BE2C (cell line): Measurements from ENCODE around the gene CDH4.
"Not testable (repeated sequence)": the region's sequence is repeated elsewhere in the genome, so short reads cannot be mapped to it uniquely, and the experiment has no call there.

ENCODE experiments used
- DNase-seq: peaks from one replicate; pipeline ENCODE4 v3.0.0-alpha.2; 2020
- H3K27me3 ChIP-seq: fragments of 250-450 bp; sonication (Bioruptor Pico); 2 replicates; pipeline ENCODE4 v1.5.1; 2020; ENCODE audit warnings: mild to moderate bottlenecking
- H3K36me3 ChIP-seq: fragments of 250-450 bp; sonication (Bioruptor Pico); 2 replicates; pipeline ENCODE4 v1.5.1; 2020; ENCODE audit warnings: mild to moderate bottlenecking
- H3K4me1 ChIP-seq: fragments of 250-450 bp; sonication (Bioruptor Pico); 2 replicates; pipeline ENCODE4 v1.5.1; 2020
- H3K4me3 ChIP-seq: 2 replicates; pipeline ENCODE4 v1.5.1; 2011; ENCODE audit warnings: low read depth, low read length
- H3K9me3 ChIP-seq: fragments of 250-450 bp; sonication (Bioruptor Pico); 2 replicates; pipeline ENCODE4 v1.5.1; 2020
- CTCF ChIP-seq: IDR thresholded peaks from 2 replicates; pipeline ENCODE4 v1.5.1; 2012; ENCODE audit warnings: mild to moderate bottlenecking, low read depth, low read length

The CDH4 gene

GRCh38 chr20:61449057-61449609 lies 197.1 kb downstream of the CDH4 start:
- Histone ChIP-seq H3K27me3 (no peaks in the 10 kb centered on the region), H3K4me1 (no peaks in the 10 kb centered on the region), H3K4me3 (no peak overlapping the region), H3K36me3 (no peaks in the 10 kb centered on the region), H3K9me3 (no peaks in the 10 kb centered on the region)
- DNase-seq, result no peak
- no peak for TF ChIP-seq CTCF

- no peak for DNase-seq
- Histone ChIP-seq H3K4me3 (no peak overlapping the region), H3K36me3 (no peaks in the 10 kb centered on the region), H3K4me1 (no peaks in the 10 kb centered on the region), H3K27me3 (no peaks in the 10 kb centered on the region), H3K9me3 (no peaks in the 10 kb centered on the region)
- TF ChIP-seq CTCF, result no peak
Measured at GRCh38 chr20:61449916-61450315, 197.9 kb downstream of the CDH4 start.

- no peak for TF ChIP-seq CTCF
- no peaks in the 10 kb centered on the region for H3K36me3 ChIP-seq
- H3K27me3 ChIP-seq, result no peaks in the 10 kb centered on the region
- H3K4me1 ChIP-seq, result no peaks in the 10 kb centered on the region
- no peak overlapping the region for H3K4me3 ChIP-seq
- DNase-seq, result no peak
- no peaks in the 10 kb centered on the region for H3K9me3 ChIP-seq
Measured at GRCh38 chr20:61450549-61450948, 198.5 kb downstream of the CDH4 start.

GRCh38 chr20:61451009-61451408 lies 198.9 kb downstream of the CDH4 start:
- Histone ChIP-seq H3K9me3 (no peaks in the 10 kb centered on the region), H3K4me1 (no peaks in the 10 kb centered on the region)
- TF ChIP-seq CTCF, result no peak

GRCh38 chr20:61451953-61452352 lies 199.9 kb downstream of the CDH4 start:
- H3K4me3 ChIP-seq, result no peak overlapping the region
- no peaks in the 10 kb centered on the region for H3K4me1 ChIP-seq
- DNase-seq, result no peak
- no peaks in the 10 kb centered on the region for H3K9me3 ChIP-seq
- TF ChIP-seq CTCF, result no peak
- H3K27me3 ChIP-seq, result no peaks in the 10 kb centered on the region
- H3K36me3 ChIP-seq, result no peaks in the 10 kb centered on the region

More at GRCh38 chr20:61451009-61451408, 198.9 kb downstream of the CDH4 start:
- no peaks in the 10 kb centered on the region for H3K36me3 ChIP-seq
- H3K27me3 ChIP-seq, result no peaks in the 10 kb centered on the region
- no peak overlapping the region for H3K4me3 ChIP-seq
- DNase-seq, result no peak

GRCh38 chr20:61453219-61453618 lies 201.2 kb downstream of the CDH4 start:
- no peaks in the 10 kb centered on the region for H3K9me3 ChIP-seq
- H3K4me1 ChIP-seq, result no peaks in the 10 kb centered on the region

GRCh38 chr20:61453623-61454022 lies 201.6 kb downstream of the CDH4 start:
- DNase-seq, H3K4me3 ChIP-seq, H3K9me3 ChIP-seq, H3K27me3 ChIP-seq, H3K36me3 ChIP-seq, H3K4me1 ChIP-seq: not testable (repeated sequence)

More at GRCh38 chr20:61453219-61453618, 201.2 kb downstream of the CDH4 start:
- H3K36me3 ChIP-seq, result no peaks in the 10 kb centered on the region
- TF ChIP-seq CTCF, result no peak
- H3K4me3 ChIP-seq, result no peak overlapping the region
- no peak for DNase-seq
- no peaks in the 10 kb centered on the region for H3K27me3 ChIP-seq
